ENCODE data around the gene TSFM.

The TSFM gene

GRCh38 chr12:57739914-57740538 lies 42.6 kb upstream of the TSFM start:
- Histone ChIP-seq H3K9ac (ENCODE audit: low read length) (no peak overlapping the region), H3K27me3 (ENCODE audit: control insufficient read depth, insufficient read depth, low read length) (peaks cover 77% of the 10 kb centered on the region), H3K9me3 (ENCODE audit: control insufficient read depth, low read depth, low read length) (no peaks in the 10 kb centered on the region), H3K27ac (ENCODE audit: low read length) (no peak overlapping the region), H3K36me3 (ENCODE audit: control insufficient read depth, low read depth, low read length) (no peaks in the 10 kb centered on the region), H3K4me1 (ENCODE audit: control insufficient read depth, low read depth, low read length) (peaks cover 16% of the 10 kb centered on the region), H3K4me3 (ENCODE audit: low read length) (no peak overlapping the region)

GRCh38 chr12:57740656-57741412 lies 41.8 kb upstream of the TSFM start:
- Histone ChIP-seq H3K27ac (ENCODE audit: low read length) (no peak overlapping the region), H3K27me3 (ENCODE audit: control insufficient read depth, insufficient read depth, low read length) (peaks cover 69% of the 10 kb centered on the region), H3K4me1 (ENCODE audit: control insufficient read depth, low read depth, low read length) (peaks cover 8% of the 10 kb centered on the region), H3K4me3 (ENCODE audit: low read length) (no peak overlapping the region), H3K9ac (ENCODE audit: low read length) (no peak overlapping the region), H3K9me3 (ENCODE audit: control insufficient read depth, low read depth, low read length) (no peaks in the 10 kb centered on the region), H3K36me3 (ENCODE audit: control insufficient read depth, low read depth, low read length) (no peaks in the 10 kb centered on the region)

- H3K4me1 ChIP-seq (ENCODE audit: control insufficient read depth, low read depth, low read length) = peaks cover 8% of the 10 kb centered on the region
- H3K27me3 ChIP-seq (ENCODE audit: control insufficient read depth, insufficient read depth, low read length) = peaks cover 63% of the 10 kb centered on the region
- no peaks in the 10 kb centered on the region for H3K9me3 ChIP-seq (ENCODE audit: control insufficient read depth, low read depth, low read length)
- H3K36me3 ChIP-seq (ENCODE audit: control insufficient read depth, low read depth, low read length) = peaks cover 2% of the 10 kb centered on the region
- no peak overlapping the region for H3K27ac ChIP-seq (ENCODE audit: low read length)
- H3K9ac ChIP-seq (ENCODE audit: low read length) = no peak overlapping the region
- no peak overlapping the region for H3K4me3 ChIP-seq (ENCODE audit: low read length)
Observed at GRCh38 chr12:57741413-57741789, 41.2 kb upstream of the TSFM start.

- no peak overlapping the region for H3K4me3 ChIP-seq (ENCODE audit: low read length)
Observed at GRCh38 chr12:57741844-57742738, 40.5 kb upstream of the TSFM start.

GRCh38 chr12:57743769-57744168 lies 38.8 kb upstream of the TSFM start:
- Histone ChIP-seq H3K27me3 (ENCODE audit: control insufficient read depth, insufficient read depth, low read length) (peaks cover 40% of the 10 kb centered on the region), H3K27ac (ENCODE audit: low read length) (no peak overlapping the region), H3K4me1 (ENCODE audit: control insufficient read depth, low read depth, low read length) (peaks cover 8% of the 10 kb centered on the region), H3K9me3 (ENCODE audit: control insufficient read depth, low read depth, low read length) (no peaks in the 10 kb centered on the region), H3K36me3 (ENCODE audit: control insufficient read depth, low read depth, low read length) (peaks cover 22% of the 10 kb centered on the region), H3K4me3 (ENCODE audit: low read length) (peak overlapping the region; percentile 80), H3K9ac (ENCODE audit: low read length) (no peak overlapping the region)

More at GRCh38 chr12:57741844-57742738, 40.5 kb upstream of the TSFM start:
- peaks cover 56% of the 10 kb centered on the region for H3K27me3 ChIP-seq (ENCODE audit: control insufficient read depth, insufficient read depth, low read length)
- peaks cover 9% of the 10 kb centered on the region for H3K36me3 ChIP-seq (ENCODE audit: control insufficient read depth, low read depth, low read length)
- H3K4me1 ChIP-seq (ENCODE audit: control insufficient read depth, low read depth, low read length) = peaks cover 8% of the 10 kb centered on the region
- H3K9me3 ChIP-seq (ENCODE audit: control insufficient read depth, low read depth, low read length) = no peaks in the 10 kb centered on the region
- no peak overlapping the region for H3K9ac ChIP-seq (ENCODE audit: low read length)
- H3K27ac ChIP-seq (ENCODE audit: low read length) = no peak overlapping the region

GRCh38 chr12:57744194-57744776 lies 38.3 kb upstream of the TSFM start:
- H3K27ac ChIP-seq (ENCODE audit: low read length) = no peak overlapping the region
- H3K4me1 ChIP-seq (ENCODE audit: control insufficient read depth, low read depth, low read length) = peaks cover 5% of the 10 kb centered on the region
- peak overlapping the region; percentile 80 for H3K4me3 ChIP-seq (ENCODE audit: low read length)

GRCh38 chr12:57744777-57745484 lies 37.7 kb upstream of the TSFM start, which contains the start of gene TSPAN31:
TSS of gene TSPAN31 (plus strand) at chr12:57745039. CDS start at chr12:57745155, 116 bp downstream.
- Histone ChIP-seq H3K27me3 (ENCODE audit: control insufficient read depth, insufficient read depth, low read length) (peaks cover 28% of the 10 kb centered on the region), H3K4me3 (ENCODE audit: low read length) (peak within 1 kb of the TSS; percentile 80), H3K9ac (ENCODE audit: low read length) (peak within 1 kb of the TSS; percentile 73), H3K4me1 (ENCODE audit: control insufficient read depth, low read depth, low read length) (no peaks in the 10 kb centered on the region), H3K9me3 (ENCODE audit: control insufficient read depth, low read depth, low read length) (no peaks in the 10 kb centered on the region), H3K27ac (ENCODE audit: low read length) (peak within 1 kb of the TSS; percentile 80), H3K36me3 (ENCODE audit: control insufficient read depth, low read depth, low read length) (peaks cover 32% of the 10 kb centered on the region)

More at GRCh38 chr12:57744194-57744776, 38.3 kb upstream of the TSFM start:
- H3K9ac ChIP-seq (ENCODE audit: low read length) = peak overlapping the region; percentile 73
- peaks cover 27% of the 10 kb centered on the region for H3K36me3 ChIP-seq (ENCODE audit: control insufficient read depth, low read depth, low read length)
- H3K9me3 ChIP-seq (ENCODE audit: control insufficient read depth, low read depth, low read length) = no peaks in the 10 kb centered on the region
- peaks cover 35% of the 10 kb centered on the region for H3K27me3 ChIP-seq (ENCODE audit: control insufficient read depth, insufficient read depth, low read length)

- H3K27me3 ChIP-seq (ENCODE audit: control insufficient read depth, insufficient read depth, low read length) = peaks cover 23% of the 10 kb centered on the region
- peak overlapping the region; percentile 80 for H3K4me3 ChIP-seq (ENCODE audit: low read length)
- H3K9ac ChIP-seq (ENCODE audit: low read length) = peak overlapping the region; percentile 73
- no peaks in the 10 kb centered on the region for H3K4me1 ChIP-seq (ENCODE audit: control insufficient read depth, low read depth, low read length)
- H3K36me3 ChIP-seq (ENCODE audit: control insufficient read depth, low read depth, low read length) = peaks cover 36% of the 10 kb centered on the region
- no peak overlapping the region for H3K27ac ChIP-seq (ENCODE audit: low read length)
- H3K9me3 ChIP-seq (ENCODE audit: control insufficient read depth, low read depth, low read length) = no peaks in the 10 kb centered on the region
Observed at GRCh38 chr12:57745485-57745881, 37.1 kb upstream of the TSFM start.

GRCh38 chr12:57746025-57746424 lies 36.6 kb upstream of the TSFM start:
- no peak overlapping the region for H3K9ac ChIP-seq (ENCODE audit: low read length)

GRCh38 chr12:57749061-57749460 lies 33.5 kb upstream of the TSFM start:
- Histone ChIP-seq H3K9me3 (ENCODE audit: control insufficient read depth, low read depth, low read length) (no peaks in the 10 kb centered on the region), H3K27me3 (ENCODE audit: control insufficient read depth, insufficient read depth, low read length) (peaks cover 14% of the 10 kb centered on the region), H3K4me1 (ENCODE audit: control insufficient read depth, low read depth, low read length) (peaks cover 9% of the 10 kb centered on the region), H3K9ac (ENCODE audit: low read length) (no peak overlapping the region), H3K36me3 (ENCODE audit: control insufficient read depth, low read depth, low read length) (peaks cover 41% of the 10 kb centered on the region), H3K4me3 (ENCODE audit: low read length) (no peak overlapping the region), H3K27ac (ENCODE audit: low read length) (no peak overlapping the region)

More at GRCh38 chr12:57746025-57746424, 36.6 kb upstream of the TSFM start:
- H3K27ac ChIP-seq (ENCODE audit: low read length) = no peak overlapping the region
- no peaks in the 10 kb centered on the region for H3K9me3 ChIP-seq (ENCODE audit: control insufficient read depth, low read depth, low read length)
- peak overlapping the region; percentile 80 for H3K4me3 ChIP-seq (ENCODE audit: low read length)
- no peaks in the 10 kb centered on the region for H3K4me1 ChIP-seq (ENCODE audit: control insufficient read depth, low read depth, low read length)
- H3K27me3 ChIP-seq (ENCODE audit: control insufficient read depth, insufficient read depth, low read length) = peaks cover 17% of the 10 kb centered on the region
- H3K36me3 ChIP-seq (ENCODE audit: control insufficient read depth, low read depth, low read length) = peaks cover 41% of the 10 kb centered on the region
